Stomach (tissue), 4 donors: ENCODE results near the gene TEX48.

ENCODE experiments used
- POLR2A ChIP-seq, 4 donors: fragments of 450-650 bp; IDR thresholded peaks; one replicate each; pipeline ENCODE4 v1.6.1; 2016; ENCODE audit warnings: antibody characterized with exemption in 4 of 4, control low read depth in 2 of 4, mild to moderate bottlenecking in 1 of 4, moderate library complexity in 1 of 4
- TF ChIP-seq, protein P1 (sequence below), 7 experiments: fragments of 450-650 bp in 4 of 7; fragments of 200-600 bp in 3 of 7; sonication (generic) in 3 of 7; IDR thresholded peaks; one replicate each; pipeline ENCODE4 v1.5.1; 2016 to 2019; ENCODE audit warnings: antibody characterized with exemption in 7 of 7, control low read depth in 2 of 7, mild to moderate bottlenecking in 1 of 7

DNA sequence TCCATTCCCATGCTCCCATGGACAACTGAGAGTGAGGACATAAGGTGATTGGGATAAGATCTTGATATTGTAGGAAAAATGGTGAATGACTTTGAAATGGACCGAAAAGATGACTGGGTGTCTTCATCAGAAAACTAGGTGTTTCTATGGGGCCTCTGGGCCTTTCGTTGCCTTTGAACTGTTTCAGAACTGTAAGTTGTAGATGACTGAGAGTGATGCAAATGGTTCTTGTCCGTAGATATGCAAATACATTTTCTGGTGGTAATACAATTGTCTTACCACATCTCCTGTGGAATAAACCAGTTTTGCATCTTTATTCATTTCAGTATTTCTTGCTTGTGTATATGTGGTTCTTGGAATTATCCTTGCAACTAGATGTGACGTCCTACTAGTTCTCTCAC, 16.0 kb upstream of the TEX48 start:
- TF ChIP-seq, protein P1, sequence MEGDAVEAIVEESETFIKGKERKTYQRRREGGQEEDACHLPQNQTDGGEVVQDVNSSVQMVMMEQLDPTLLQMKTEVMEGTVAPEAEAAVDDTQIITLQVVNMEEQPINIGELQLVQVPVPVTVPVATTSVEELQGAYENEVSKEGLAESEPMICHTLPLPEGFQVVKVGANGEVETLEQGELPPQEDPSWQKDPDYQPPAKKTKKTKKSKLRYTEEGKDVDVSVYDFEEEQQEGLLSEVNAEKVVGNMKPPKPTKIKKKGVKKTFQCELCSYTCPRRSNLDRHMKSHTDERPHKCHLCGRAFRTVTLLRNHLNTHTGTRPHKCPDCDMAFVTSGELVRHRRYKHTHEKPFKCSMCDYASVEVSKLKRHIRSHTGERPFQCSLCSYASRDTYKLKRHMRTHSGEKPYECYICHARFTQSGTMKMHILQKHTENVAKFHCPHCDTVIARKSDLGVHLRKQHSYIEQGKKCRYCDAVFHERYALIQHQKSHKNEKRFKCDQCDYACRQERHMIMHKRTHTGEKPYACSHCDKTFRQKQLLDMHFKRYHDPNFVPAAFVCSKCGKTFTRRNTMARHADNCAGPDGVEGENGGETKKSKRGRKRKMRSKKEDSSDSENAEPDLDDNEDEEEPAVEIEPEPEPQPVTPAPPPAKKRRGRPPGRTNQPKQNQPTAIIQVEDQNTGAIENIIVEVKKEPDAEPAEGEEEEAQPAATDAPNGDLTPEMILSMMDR (IDR thresholded peaks at IDR 0.05): no peak
- TF ChIP-seq POLR2A (IDR thresholded peaks at IDR 0.05): no peak
